T-helper 9 cell (primary cell): Measurements from ENCODE around the gene GALK1.

Source experiments
- DNase-seq: peaks from one replicate; pipeline ENCODE4 v3.0.0-alpha.2; 2020

GALK1 gene

DNA sequence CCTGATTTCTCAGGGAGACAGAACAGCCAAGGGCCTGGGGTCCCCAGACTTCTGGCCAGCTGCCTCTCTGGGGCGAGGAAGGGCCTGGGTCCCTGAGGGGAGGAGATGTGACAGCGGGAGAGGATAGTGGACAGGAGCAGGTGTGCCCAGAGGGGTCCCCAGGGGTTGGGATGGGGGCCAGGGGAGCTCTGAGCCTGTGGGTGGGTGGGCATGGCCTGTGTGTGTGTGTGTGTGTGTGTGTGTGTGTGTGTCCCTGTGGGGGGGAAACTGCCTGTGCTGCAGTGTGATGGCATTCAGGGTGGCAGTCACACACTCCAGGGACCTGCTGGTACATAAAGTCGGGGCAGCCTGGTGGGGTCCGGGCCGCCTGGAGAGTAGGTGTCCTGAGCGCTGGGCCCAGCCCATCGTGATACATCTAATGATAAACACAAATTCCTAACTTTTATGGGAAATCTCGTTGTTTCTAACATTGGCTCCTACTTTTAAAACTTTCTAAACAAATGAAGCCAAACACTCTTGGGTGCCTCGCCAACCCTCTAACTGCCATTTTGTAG, 42.4 kb downstream of the GALK1 start:
- DNase-seq: no peak

DNA sequence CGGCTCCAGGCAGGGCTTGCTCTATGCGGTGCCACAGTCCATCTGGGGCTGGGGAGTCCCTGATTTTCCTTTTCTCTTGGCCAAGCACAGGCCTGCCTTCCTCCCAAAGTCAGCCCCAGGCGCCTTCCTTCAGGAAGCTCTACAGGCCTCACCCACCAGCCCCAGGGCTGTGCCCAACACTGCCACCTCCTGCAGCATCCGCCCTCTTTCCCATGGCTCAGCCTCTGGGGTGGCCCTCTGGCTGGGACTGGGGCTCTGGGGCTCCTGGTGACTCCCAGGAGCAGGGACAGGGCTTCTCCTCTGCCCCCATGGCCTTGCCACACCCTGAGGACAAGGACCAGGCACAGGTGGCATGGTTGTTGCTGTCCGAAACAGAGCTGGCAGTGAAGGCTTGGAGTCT, 42.9 kb downstream of the GALK1 start:
- no peak for DNase-seq

DNA sequence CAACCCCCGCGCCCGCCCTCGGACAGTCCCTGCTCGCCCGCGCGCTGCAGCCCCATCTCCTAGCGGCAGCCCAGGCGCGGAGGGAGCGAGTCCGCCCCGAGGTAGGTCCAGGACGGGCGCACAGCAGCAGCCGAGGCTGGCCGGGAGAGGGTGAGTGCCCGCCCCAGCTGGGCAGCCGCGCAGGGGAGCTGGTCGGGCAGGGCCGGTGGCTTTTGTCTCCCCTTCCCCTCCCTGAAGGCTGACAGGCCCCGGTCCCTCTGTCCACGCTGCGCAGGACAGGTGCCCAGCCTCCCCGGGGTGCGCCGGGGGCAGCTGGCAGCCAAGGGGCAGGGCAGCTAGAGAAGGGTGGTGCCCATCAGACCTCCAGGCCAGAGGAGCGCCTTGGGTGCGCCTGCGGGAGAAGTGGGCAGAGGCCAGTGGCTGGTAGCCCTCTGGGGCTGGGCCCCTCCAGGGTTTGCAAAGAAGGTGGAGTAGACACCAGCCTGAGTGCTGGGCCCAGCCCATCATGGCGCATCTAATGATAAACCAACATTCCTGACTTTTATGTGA, 43.5 kb downstream of the GALK1 start:
- DNase-seq: no peak

DNA sequence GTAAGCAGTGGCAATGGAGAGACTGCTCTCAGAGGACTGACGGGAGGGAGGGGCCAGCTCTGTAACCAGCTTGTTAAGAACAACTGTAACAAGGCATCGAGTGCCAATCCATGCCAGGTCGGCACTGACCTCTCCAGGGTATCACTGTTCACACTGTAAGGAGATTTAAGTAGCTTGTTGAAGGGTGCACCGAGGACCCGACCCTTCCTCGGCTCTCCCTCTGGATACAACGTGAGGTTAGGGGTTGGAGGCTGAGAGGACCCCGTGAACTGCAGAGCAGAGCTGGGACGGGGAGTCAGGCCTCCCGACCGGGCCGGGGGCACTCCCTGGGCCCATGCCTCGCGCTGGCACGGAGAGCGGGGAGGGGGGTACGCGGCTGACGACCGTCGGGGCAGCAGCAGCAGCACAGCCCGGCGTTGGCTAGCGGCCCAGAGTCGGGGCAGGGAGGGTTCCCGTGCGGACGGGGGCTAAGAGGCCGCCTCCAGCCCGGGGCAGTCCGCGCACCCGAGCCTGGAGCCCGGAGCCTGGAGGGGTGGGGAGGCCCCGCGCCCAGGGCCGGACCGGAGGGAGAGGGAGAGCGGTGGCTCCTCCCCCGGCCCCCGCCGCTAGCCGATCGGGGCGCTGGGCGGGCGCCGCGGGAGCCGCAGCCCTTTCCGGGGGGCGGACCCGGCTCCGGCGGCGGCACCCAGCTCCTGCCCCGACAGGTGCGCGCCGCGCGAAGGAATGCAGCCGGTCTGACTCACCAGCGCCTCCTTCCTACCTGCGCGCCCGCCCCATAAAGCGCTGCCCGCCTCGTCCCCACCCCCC, 44.1 kb downstream of the GALK1 start, which contains the start of gene ITGB4:
ITGB4 (plus strand) TSS at position 804 of the 807 bp plus-strand sequence. CDS start 3,245 bp downstream, outside the sequence.
- DNase-seq: peak; percentile 58

DNA sequence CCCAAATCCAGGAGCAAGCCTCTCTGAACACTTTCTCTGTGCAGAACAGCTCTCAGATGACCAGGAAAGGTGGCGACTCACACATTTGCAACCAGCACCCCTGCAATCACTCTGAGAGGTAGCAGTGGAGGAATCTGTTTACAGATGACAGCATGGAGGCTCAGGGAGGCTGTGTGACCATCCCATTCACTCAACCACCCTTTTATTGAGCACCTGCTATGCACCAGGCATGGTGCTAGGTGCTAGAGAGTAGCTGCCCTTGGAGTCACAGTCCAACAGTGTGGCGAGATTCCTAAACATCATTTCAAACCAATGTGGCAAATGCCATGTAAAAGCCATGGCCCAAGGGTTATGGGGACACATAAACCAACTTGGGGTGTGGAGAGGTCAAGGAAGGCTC, 45.3 kb downstream of the GALK1 start:
- no peak for DNase-seq

DNA sequence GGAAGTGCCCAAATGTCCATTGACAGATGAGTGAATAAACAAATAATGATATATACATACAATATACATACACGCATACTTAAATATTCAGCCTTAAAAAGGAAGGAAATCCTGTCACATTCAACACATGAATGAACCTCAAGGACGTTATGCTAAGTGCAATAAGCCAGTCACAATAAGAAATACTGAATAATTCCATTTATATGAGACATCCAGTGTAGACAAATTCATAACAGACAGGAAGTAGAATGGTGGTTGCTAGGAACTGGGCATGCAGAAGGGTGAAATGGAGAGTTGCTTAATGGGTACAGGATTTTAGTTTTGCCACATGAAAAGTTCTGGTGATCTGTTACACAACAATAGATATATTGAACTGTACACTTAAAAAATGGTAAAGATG, 52.5 kb downstream of the GALK1 start:
- DNase-seq: no peak
